Parietal lobe (tissue), 1 donor: ENCODE measurements around the gene HMX3. TPM values are rescaled to one million over a fixed set of nuclear protein-coding genes. Genes with fewer than 3 reads are reported as not detected.

Experiments used
- total RNA-seq: library from RNA; depleted of rRNA; stranded (reverse); fragments of >200 nt; gene quantifications from one replicate; pipeline ENCODE4 v1.2.3, GENCODE V29; 2014

HMX3 gene
- total RNA-seq = not detected

DNA sequence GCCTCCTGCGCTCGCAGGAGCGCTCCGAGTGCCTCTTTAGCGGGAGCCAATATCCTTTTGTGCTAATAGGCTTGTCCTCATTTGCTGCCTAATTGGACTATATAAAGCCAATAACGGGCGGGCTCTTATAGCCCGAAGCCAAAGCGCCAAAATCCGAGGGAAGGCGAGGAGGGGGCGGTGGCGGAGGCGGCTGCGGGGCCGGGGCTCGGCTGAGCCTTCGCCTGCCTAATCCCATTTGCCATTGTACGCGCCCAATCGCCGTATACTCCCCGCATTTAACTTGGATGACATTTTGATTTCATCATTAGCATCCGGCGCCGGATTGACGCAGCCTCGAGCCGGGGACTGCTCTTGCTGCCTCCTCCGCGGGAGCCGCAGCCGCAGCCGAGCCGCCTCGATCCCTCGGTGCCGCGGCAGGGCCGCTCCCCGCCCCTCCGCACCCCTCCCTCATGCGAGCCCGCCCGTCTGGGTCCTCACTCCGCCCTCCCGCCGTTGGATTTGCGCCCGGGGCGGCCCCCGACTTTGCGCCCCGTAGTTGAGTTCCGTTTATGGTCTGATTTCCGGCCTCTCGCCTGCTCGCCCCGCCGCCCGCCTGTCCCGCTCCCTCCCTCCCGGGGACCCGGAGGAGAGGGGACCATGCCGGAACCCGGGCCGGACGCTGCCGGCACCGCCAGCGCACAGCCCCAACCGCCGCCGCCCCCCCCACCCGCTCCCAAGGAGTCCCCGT, at the start of gene HMX3:
TSS of gene HMX3 (plus strand) at position 556 of the 727 bp plus-strand sequence. CDS start at position 637, 81 bp downstream.

DNA sequence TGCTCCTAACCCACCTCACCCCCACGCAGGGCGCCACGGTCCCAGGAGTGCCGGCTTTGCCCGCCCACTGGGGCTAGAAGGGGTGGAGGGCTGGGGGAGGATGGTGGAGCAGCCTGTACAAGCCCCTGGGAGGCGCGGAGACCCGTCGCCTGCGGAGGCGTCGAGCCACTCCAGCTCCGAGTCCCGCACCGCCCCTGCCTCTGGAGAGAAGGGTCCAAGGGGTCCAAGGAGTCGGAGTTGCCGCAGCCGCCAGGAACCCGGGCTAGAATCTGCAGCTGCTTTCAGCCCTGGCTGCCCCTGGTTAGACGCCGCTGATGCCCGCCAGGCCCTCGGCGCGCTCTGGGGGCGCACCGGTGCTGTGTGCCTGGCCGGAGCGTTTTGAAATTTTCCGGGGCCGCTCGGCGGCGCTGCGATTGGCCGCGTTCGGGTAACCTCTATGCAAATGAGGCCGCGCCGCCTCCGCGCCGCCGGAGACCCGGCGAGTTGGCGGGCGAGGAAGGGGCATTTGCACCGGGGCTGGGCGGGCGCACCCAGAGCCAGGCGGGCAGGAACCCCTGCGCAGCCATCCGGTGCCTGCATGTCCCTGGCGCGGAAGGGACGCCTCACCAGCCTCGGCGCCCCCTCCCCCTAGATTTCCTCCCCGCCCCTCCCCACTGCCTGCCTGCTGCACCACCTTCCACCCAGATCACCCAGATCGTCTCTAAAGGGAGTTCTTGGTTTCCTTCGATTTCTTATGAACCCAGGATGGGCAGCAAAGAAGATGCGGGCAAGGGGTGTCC, 12.1 kb downstream of the HMX3 start, which contains the start of gene HMX2:
TSS of gene HMX2 (plus strand) at position 502 of the 779 bp plus-strand sequence. CDS start at position 745, 243 bp downstream.

GRCh38 chr10:123154092-123154710, 18.4 kb downstream of the HMX3 start, which contains the start of gene BUB3:
TSS of gene BUB3 (plus strand) at chr10:123154402. CDS start at chr10:123154918, 516 bp downstream.

Other genes with a start within 250 kb of the HMX3 start
- gene FAM24A, start 225.4 kb upstream of the HMX3 start, total RNA-seq = not detected
- 25.7 TPM for gene C10orf88, start 181.7 kb upstream of the HMX3 start, total RNA-seq
- 13.5 TPM for gene PSTK, start 155.6 kb upstream of the HMX3 start, total RNA-seq
- gene IKZF5, start 127.2 kb upstream of the HMX3 start, total RNA-seq = 17.2 TPM
- 13.1 TPM for gene ACADSB, start 127.0 kb upstream of the HMX3 start, total RNA-seq
- gene HMX2, start 12.2 kb downstream of the HMX3 start, total RNA-seq = not detected
- 135 TPM for gene BUB3, start 18.4 kb downstream of the HMX3 start, total RNA-seq